ENCODE results near the gene PITPNM3.

PITPNM3 gene

GRCh38 chr17:6421700-6422604 lies 134.4 kb downstream of the PITPNM3 start:
- TF ChIP-seq RAD21 (IDR thresholded peaks at IDR 0.05; ENCODE audit: low read depth) = peak; percentile 95
- no peak for TF ChIP-seq ZBTB7A (IDR thresholded peaks at IDR 0.05; ENCODE audit: low read depth)

- TF ChIP-seq TEAD4 (IDR thresholded peaks at IDR 0.05) = no peak
- TF ChIP-seq CEBPB (IDR thresholded peaks at IDR 0.05) = no peak
- no peak for TF ChIP-seq REST (IDR thresholded peaks at IDR 0.05; ENCODE audit: low read depth)
- TF ChIP-seq, protein P1, sequence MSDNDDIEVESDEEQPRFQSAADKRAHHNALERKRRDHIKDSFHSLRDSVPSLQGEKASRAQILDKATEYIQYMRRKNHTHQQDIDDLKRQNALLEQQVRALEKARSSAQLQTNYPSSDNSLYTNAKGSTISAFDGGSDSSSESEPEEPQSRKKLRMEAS (IDR thresholded peaks at IDR 0.05) = no peak
- no peak for TF ChIP-seq ZBTB7A (IDR thresholded peaks at IDR 0.05; ENCODE audit: low read depth)
- no peak for TF ChIP-seq YY1 (IDR thresholded peaks at IDR 0.05; ENCODE audit: low read depth)
- no peak for TF ChIP-seq EP300 (IDR thresholded peaks at IDR 0.05; ENCODE audit: borderline replicate concordance)
- no peak for TF ChIP-seq CREB1 (IDR thresholded peaks at IDR 0.05; ENCODE audit: low read depth)
- TF ChIP-seq NFIC (IDR thresholded peaks at IDR 0.05) = no peak
- TF ChIP-seq USF1 (IDR thresholded peaks at IDR 0.05) = no peak
- no peak for TF ChIP-seq FOXM1 (IDR thresholded peaks at IDR 0.05; ENCODE audit: borderline replicate concordance, low read depth)
- no peak for TF ChIP-seq TCF12 (IDR thresholded peaks at IDR 0.05; ENCODE audit: low read depth)
- TF ChIP-seq EGR1 (IDR thresholded peaks at IDR 0.05) = no peak
- TF ChIP-seq TAF1 (IDR thresholded peaks at IDR 0.05; ENCODE audit: low read depth) = no peak
- TF ChIP-seq RAD21 (IDR thresholded peaks at IDR 0.05; ENCODE audit: low read depth) = no peak
These were observed 136.1 kb downstream of the PITPNM3 start for GRCh38 chr17:6420173-6420641.

DNA sequence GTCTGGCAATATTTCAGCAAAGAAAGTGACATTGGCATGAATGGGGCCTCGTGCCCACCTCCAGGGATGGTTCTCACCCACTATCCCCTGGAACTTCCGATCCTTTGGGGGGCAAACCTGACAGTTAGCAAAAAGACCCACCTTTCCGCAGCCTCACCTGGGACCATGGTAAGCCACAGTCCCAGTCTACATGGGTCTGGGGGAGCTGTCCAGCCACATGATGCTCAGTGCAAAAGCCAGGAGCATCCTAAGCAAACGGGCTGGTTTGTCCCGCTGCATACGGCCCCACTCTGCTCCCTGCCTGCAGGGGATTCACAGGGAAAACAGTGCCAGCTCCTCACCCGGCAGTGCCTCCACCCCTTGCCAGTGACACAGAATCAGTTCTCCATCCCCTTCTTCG lies 140.7 kb downstream of the PITPNM3 start:
- TF ChIP-seq TEAD4 (IDR thresholded peaks at IDR 0.05) (no peak), REST (IDR thresholded peaks at IDR 0.05; ENCODE audit: low read depth) (peak; percentile 55; the same call in 1 of the 2 replicates)

DNA sequence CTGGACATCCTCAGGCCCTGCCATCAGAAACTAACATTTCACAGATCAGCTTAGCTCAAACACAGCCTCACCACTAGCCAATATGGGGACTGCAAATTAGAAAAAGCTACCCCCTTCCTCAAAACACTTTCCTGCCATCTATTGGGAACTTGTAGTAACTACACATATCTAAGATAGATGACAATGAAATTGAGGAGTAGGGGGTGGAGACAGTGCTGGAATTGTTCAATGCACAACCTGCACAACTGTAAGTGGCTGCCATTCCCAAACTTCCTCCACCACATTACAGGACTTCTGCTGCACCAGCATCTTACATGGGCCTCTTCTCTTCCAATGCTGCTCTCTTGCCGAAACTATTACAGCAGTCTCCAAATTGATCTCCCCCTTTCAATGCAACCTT lies 143.3 kb downstream of the PITPNM3 start:
- TF ChIP-seq RAD21 (IDR thresholded peaks at IDR 0.05; ENCODE audit: low read depth) = peak; percentile 65
- no peak for TF ChIP-seq REST (IDR thresholded peaks at IDR 0.05; ENCODE audit: low read depth)

GRCh38 chr17:6408735-6409134 lies 147.6 kb downstream of the PITPNM3 start:
- no peak for TF ChIP-seq USF1 (IDR thresholded peaks at IDR 0.05)
- no peak for TF ChIP-seq REST (IDR thresholded peaks at IDR 0.05; ENCODE audit: low read depth)
- no peak for TF ChIP-seq EP300 (IDR thresholded peaks at IDR 0.05; ENCODE audit: borderline replicate concordance)
- TF ChIP-seq CEBPB (IDR thresholded peaks at IDR 0.05) = no peak
- no peak for TF ChIP-seq NFIC (IDR thresholded peaks at IDR 0.05)
- no peak for TF ChIP-seq TEAD4 (IDR thresholded peaks at IDR 0.05)
- no peak for TF ChIP-seq EGR1 (IDR thresholded peaks at IDR 0.05)
- TF ChIP-seq, protein P1 (IDR thresholded peaks at IDR 0.05) = no peak
- no peak for TF ChIP-seq ZBTB7A (IDR thresholded peaks at IDR 0.05; ENCODE audit: low read depth)

All from Ishikawa (cell line).